ENCODE measurements around the gene AP3B2. TPM values are rescaled to one million over a fixed set of nuclear protein-coding genes. Genes with fewer than 3 reads are reported as not detected.

Gene AP3B2
- total and polyA plus RNA-seq, 2 of the 4 experiments (the other 2 are of a cell fraction): 0.14 TPM; not detected in 1

DNA sequence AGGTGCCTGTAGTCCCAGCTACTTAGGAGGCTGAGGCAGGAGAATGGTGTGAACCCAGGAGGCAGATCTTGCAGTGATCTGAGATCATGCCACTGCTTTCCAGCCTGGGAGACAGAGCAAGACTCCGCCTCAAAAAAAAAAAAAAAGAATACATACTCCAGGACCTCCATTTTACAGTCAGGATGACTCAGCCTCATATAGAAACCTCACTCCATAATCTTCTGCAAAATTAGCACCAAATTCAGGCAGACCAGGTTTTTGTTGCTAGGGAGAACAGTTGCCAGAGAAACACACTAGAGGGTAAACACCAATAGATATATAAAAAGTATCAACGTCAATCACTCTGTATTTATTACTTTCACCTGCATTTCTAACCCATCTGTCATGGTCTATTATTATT, 28.3 kb upstream of the AP3B2 start:
- intact Hi-C loops (cut with micrococcal nuclease): loop anchor here (2.0 kb wide), 1 partner anchor 59 kb away; no protein-coding TSS in a partner anchor

More for the DNA sequence above, 28.3 kb upstream of the AP3B2 start:
- dilution Hi-C loops (cut with HindIII; ENCODE audit: low sequenced_read_pairs, unreplicated experiment): no loop called here
- Histone ChIP-seq H3K4me3 (ENCODE audit: insufficient read depth, low read depth, low read length) (no peak overlapping the region), H4K91ac (ENCODE audit: insufficient read depth, low read depth, low read length) (no peak overlapping the region), H3K9ac (ENCODE audit: low read depth, low read length) (no peak overlapping the region), H3K23ac (ENCODE audit: low read depth, low read length) (no peak overlapping the region), H3K4me1 (ENCODE audit: control insufficient read depth, insufficient read depth, low read length) (no peaks in the 10 kb centered on the region), H3K79me1 (ENCODE audit: low read depth in 1 of 2, low read length in 2 of 2) (no peaks in the 10 kb centered on the region), H4K8ac (ENCODE audit: low read depth in 2 of 2, low read length in 2 of 2) (no peak overlapping the region), H3K9me1 (ENCODE audit: insufficient read depth, low read length) (no peaks in the 10 kb centered on the region), H3K56ac (ENCODE audit: extremely low read depth, insufficient read depth, low read length) (no peak overlapping the region), H3K4ac (ENCODE audit: low read depth, low read length) (no peak overlapping the region), H2AFZ (replicated peaks; ENCODE audit: low read length, poor library complexity) (no peak overlapping the region), H2AK9ac (replicated peaks; ENCODE audit: low read depth, low read length, poor library complexity) (no peak overlapping the region), H2BK15ac (ENCODE audit: low read depth, low read length) (no peak overlapping the region), H3K27ac (ENCODE audit: insufficient read depth, low read length) (no peak overlapping the region), H3K27me3 (ENCODE audit: control insufficient read depth, insufficient read depth, low read length) (no peaks in the 10 kb centered on the region), H2BK5ac (ENCODE audit: low read depth, low read length, poor library complexity, severe bottlenecking) (no peak overlapping the region), H3K9me3 (ENCODE audit: control insufficient read depth, insufficient read depth, low read length) (no peaks in the 10 kb centered on the region), H4K5ac (ENCODE audit: low read depth, low read length) (no peak overlapping the region), H3K18ac (ENCODE audit: low read depth, low read length) (no peak overlapping the region), H2BK20ac (ENCODE audit: low read depth, low read length) (no peak overlapping the region), H2AK5ac (ENCODE audit: low read depth, low read length) (no peak overlapping the region), H3K4me2 (ENCODE audit: low read depth, low read length) (no peak overlapping the region), H4K20me1 (ENCODE audit: insufficient read depth, low read length) (no peaks in the 10 kb centered on the region), H3K14ac (replicated peaks; ENCODE audit: low read depth, low read length) (no peak overlapping the region), H2BK120ac (ENCODE audit: low read depth, low read length) (no peak overlapping the region), H3K36me3 (ENCODE audit: control insufficient read depth, insufficient read depth, low read length) (no peaks in the 10 kb centered on the region)
- CTCF ChIA-PET: no interaction called here
- POLR2A ChIA-PET (ENCODE audit: unreplicated experiment): no interaction called here
- WGBS, 2 experiments (ENCODE audit: extremely low coverage in 2 of 2, insufficient read length in 1 of 2): no CpG with 5 or more reads among the region's 2 CpGs
- peak; percentile 15 for DNase-seq
- no TSS peak for BruUV-seq (replicated peaks)
- in situ Hi-C loops (cut with MboI; ENCODE audit: low sequenced_read_pairs): no loop called here
- TF ChIP-seq, protein P1, sequence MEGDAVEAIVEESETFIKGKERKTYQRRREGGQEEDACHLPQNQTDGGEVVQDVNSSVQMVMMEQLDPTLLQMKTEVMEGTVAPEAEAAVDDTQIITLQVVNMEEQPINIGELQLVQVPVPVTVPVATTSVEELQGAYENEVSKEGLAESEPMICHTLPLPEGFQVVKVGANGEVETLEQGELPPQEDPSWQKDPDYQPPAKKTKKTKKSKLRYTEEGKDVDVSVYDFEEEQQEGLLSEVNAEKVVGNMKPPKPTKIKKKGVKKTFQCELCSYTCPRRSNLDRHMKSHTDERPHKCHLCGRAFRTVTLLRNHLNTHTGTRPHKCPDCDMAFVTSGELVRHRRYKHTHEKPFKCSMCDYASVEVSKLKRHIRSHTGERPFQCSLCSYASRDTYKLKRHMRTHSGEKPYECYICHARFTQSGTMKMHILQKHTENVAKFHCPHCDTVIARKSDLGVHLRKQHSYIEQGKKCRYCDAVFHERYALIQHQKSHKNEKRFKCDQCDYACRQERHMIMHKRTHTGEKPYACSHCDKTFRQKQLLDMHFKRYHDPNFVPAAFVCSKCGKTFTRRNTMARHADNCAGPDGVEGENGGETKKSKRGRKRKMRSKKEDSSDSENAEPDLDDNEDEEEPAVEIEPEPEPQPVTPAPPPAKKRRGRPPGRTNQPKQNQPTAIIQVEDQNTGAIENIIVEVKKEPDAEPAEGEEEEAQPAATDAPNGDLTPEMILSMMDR (conservative IDR thresholded peaks at IDR 0.05; ENCODE audit: low read depth, low read length): no peak
- no peak for TF ChIP-seq MXI1 (IDR thresholded peaks at IDR 0.05; ENCODE audit: borderline replicate concordance, low read depth, low read length)
- TF ChIP-seq NFE2L2 (IDR thresholded peaks at IDR 0.05; ENCODE audit: low read depth, low read length): no peak
- TF ChIP-seq MAZ (IDR thresholded peaks at IDR 0.05; ENCODE audit: borderline replicate concordance, low read depth, low read length): no peak
- TF ChIP-seq, protein P2, sequence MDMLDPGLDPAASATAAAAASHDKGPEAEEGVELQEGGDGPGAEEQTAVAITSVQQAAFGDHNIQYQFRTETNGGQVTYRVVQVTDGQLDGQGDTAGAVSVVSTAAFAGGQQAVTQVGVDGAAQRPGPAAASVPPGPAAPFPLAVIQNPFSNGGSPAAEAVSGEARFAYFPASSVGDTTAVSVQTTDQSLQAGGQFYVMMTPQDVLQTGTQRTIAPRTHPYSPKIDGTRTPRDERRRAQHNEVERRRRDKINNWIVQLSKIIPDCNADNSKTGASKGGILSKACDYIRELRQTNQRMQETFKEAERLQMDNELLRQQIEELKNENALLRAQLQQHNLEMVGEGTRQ (IDR thresholded peaks at IDR 0.05; ENCODE audit: low read depth, low read length): no peak
- TF ChIP-seq POLR2A (IDR thresholded peaks at IDR 0.05; ENCODE audit: low read depth, low read length): no peak
- TF ChIP-seq, protein P3, sequence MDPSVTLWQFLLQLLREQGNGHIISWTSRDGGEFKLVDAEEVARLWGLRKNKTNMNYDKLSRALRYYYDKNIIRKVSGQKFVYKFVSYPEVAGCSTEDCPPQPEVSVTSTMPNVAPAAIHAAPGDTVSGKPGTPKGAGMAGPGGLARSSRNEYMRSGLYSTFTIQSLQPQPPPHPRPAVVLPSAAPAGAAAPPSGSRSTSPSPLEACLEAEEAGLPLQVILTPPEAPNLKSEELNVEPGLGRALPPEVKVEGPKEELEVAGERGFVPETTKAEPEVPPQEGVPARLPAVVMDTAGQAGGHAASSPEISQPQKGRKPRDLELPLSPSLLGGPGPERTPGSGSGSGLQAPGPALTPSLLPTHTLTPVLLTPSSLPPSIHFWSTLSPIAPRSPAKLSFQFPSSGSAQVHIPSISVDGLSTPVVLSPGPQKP (IDR thresholded peaks at IDR 0.05; ENCODE audit: borderline replicate concordance, low read depth, low read length): no peak
- TF ChIP-seq CEBPB (IDR thresholded peaks at IDR 0.05; ENCODE audit: low read depth, low read length): no peak
- no peak for TF ChIP-seq FOS (IDR thresholded peaks at IDR 0.05; ENCODE audit: low read depth, low read length)
- no peak for TF ChIP-seq CHD1 (IDR thresholded peaks at IDR 0.05; ENCODE audit: low read depth, low read length)
- TF ChIP-seq MAFK (IDR thresholded peaks at IDR 0.05; ENCODE audit: low read depth, low read length): no peak
- TF ChIP-seq SMC3 (IDR thresholded peaks at IDR 0.05; ENCODE audit: low read depth, low read length): no peak
- TF ChIP-seq BHLHE40 (IDR thresholded peaks at IDR 0.05; ENCODE audit: low read depth, low read length): no peak
- TF ChIP-seq RAD21 (IDR thresholded peaks at IDR 0.05; ENCODE audit: low read length): no peak
- no peak for TF ChIP-seq RFX5 (IDR thresholded peaks at IDR 0.05; ENCODE audit: low read depth, low read length)
- TF ChIP-seq RCOR1 (IDR thresholded peaks at IDR 0.05; ENCODE audit: insufficient replicate concordance, low read length): no peak
- ATAC-seq (ENCODE audit: low read depth): no peak

Data from IMR-90 (cell line).